Measurements from ENCODE around the gene PI4KA. TPM values are rescaled to one million over a fixed set of nuclear protein-coding genes. Genes with fewer than 3 reads are reported as not detected.

The PI4KA gene
- total RNA-seq, 1 donor from 2014 or later, result 150 TPM

DNA sequence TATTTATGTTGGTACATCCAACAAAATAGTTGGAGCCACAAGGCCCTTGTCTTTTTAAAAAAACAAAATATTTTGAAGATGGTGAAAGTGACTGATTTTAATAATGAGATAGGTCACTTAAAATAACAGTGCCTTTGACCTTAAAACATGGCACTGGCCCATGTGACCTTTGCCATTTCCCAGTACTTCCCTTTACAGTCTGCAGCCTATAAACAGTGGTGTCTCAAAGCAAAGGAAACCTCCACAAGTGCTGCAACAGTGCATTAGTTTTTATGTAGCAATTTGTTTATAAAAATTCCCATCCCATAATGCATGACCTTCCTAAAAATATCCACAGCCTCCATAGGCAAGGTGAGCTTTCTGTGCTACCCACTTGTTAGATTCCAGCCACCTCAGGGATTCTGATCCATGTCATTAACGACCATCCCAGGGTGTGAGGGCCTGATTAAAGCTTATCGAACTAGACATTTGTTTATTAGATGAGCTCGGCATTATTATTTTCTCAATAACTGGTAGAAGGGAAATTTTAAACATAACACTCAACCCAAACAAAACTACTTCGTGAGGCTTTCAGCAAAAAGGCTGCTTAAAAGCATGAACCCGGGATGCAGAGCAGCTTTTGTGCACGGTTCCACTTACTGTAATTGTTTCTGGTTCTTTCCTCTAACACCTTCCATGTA, 30.6 kb upstream of the PI4KA start:
- Histone ChIP-seq H3K4me1 (no peaks in the 10 kb centered on the region), H3K27ac (no peak overlapping the region), H3K27me3 (no peaks in the 10 kb centered on the region), H3K36me3 (peaks cover 26 to 36% of the 10 kb centered on the region in 2 donors), H3K9me3 (no peaks in the 10 kb centered on the region), H3K4me3 (no peak overlapping the region)
- intact Hi-C loops (cut with DNase I), result no loop called here
- no peak for DNase-seq (ENCODE audit: low spot score in 2 of 2)
- TF ChIP-seq, protein P1, sequence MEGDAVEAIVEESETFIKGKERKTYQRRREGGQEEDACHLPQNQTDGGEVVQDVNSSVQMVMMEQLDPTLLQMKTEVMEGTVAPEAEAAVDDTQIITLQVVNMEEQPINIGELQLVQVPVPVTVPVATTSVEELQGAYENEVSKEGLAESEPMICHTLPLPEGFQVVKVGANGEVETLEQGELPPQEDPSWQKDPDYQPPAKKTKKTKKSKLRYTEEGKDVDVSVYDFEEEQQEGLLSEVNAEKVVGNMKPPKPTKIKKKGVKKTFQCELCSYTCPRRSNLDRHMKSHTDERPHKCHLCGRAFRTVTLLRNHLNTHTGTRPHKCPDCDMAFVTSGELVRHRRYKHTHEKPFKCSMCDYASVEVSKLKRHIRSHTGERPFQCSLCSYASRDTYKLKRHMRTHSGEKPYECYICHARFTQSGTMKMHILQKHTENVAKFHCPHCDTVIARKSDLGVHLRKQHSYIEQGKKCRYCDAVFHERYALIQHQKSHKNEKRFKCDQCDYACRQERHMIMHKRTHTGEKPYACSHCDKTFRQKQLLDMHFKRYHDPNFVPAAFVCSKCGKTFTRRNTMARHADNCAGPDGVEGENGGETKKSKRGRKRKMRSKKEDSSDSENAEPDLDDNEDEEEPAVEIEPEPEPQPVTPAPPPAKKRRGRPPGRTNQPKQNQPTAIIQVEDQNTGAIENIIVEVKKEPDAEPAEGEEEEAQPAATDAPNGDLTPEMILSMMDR (IDR thresholded peaks at IDR 0.05), result no peak

DNA sequence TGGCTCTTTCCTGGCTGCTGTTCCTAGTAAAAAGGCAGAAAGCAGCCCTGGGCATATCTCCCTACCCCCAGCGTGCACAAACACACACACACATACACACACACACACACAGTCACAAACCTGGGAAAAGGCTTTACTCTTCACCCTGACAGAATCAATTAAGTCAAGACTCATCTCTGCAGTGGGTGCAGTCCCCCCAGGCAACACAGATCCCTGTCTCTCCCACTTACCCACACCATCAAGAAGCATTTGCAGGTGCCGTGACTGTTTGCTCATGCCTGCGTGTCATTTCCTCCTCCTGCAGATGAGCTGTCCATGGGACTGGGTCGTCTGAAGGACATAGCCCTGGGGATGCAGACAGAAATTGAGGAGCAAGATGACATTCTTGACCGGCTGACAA, 28.8 kb upstream of the PI4KA start:
- Histone ChIP-seq H3K27ac (no peak overlapping the region), H3K4me3 (no peak overlapping the region), H3K9me3 (no peaks in the 10 kb centered on the region), H3K4me1 (no peaks in the 10 kb centered on the region), H3K27me3 (no peaks in the 10 kb centered on the region), H3K36me3 (peaks cover 36 to 54% of the 10 kb centered on the region in 2 donors)
- TF ChIP-seq, protein P1 (IDR thresholded peaks at IDR 0.05), result no peak
- intact Hi-C loops (cut with DNase I), result no loop called here
- no peak for DNase-seq (ENCODE audit: low spot score in 2 of 2)

DNA sequence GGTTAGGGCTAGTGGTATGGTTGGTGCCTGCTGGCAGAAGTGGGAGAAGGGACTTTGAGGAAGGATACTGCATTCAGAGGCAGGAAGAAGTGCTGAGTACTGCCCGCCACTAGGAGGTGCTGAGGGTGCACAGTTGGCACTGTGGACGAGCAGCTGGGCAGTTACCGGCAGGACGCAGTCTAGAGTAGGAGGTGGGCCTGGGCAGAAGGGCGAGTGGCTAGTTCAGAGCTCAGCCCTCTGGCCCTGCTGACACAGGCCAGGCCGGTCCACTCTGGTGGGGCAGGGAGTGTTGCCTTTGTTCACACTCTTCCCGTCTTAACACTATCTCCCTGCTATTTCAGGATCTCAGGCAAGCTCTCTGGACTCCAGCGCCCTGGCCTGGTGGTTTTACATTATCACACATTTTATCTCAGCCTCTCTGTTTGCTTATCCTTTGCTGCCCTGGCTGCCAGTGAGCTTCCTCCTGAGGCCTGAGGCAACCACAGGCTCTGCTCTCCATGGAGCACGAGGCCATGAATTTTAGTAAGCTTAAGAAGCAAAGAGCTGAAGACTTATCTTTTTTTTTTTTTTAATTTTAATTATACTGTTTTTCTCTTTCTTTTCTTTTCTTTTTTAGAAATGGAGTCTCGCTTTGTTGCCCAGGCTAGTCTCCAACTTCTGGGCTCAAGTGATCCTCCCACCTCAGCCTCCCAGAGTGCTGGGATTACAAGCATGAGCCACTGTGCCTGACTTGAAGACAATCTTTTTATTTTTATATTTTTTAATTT, 27.1 kb upstream of the PI4KA start:
- Histone ChIP-seq H3K36me3 (peaks cover 52 to 69% of the 10 kb centered on the region in 2 donors), H3K27me3 (no peaks in the 10 kb centered on the region), H3K4me1 (no peaks in the 10 kb centered on the region), H3K4me3 (no peak overlapping the region), H3K9me3 (no peaks in the 10 kb centered on the region), H3K27ac (peak overlapping the region; percentile 54 to 67)
- intact Hi-C loops (cut with DNase I), result loop anchor here (2.0 kb wide), 1 partner anchor 31 kb away; the partner anchor contains the start of gene CRKL
- peak; percentile 13 to 84 for DNase-seq (ENCODE audit: low spot score in 2 of 2)
- TF ChIP-seq, protein P1 (IDR thresholded peaks at IDR 0.05), result peak; percentile 72 to 81 (median 72)

DNA sequence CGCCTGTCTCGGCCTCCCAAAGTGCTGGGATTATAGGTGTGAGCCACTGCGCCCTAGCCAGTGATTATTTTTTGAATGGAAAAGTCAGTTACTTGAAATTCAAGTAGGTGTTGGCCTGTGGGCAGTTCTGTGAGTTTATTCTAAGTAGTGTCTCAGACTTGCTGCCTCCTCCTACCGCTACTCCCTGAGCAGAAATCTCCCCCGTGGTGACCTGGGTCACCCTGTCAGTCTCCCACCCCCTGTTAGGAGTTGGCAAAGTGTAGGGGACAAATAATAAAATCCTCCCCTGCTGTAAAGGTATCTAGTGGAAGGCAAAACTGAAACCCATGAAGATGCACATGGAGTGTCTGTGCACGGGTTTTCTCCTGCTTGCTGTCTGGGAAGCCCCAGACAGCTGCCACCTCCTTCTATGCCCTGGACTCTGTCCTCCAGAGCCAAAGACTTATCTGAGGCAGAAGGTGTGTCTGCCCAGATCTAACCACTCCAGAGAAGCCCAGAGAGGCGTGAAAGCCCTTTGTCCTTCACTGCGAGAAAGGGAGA, 26.5 kb upstream of the PI4KA start:
- Histone ChIP-seq H3K9me3 (no peaks in the 10 kb centered on the region), H3K4me1 (no peaks in the 10 kb centered on the region), H3K27me3 (no peaks in the 10 kb centered on the region), H3K4me3 (no peak overlapping the region), H3K36me3 (peaks cover 54 to 67% of the 10 kb centered on the region in 2 donors), H3K27ac (peak overlapping the region; percentile 54 to 67)
- TF ChIP-seq, protein P1 (IDR thresholded peaks at IDR 0.05), result no peak
- DNase-seq (ENCODE audit: low spot score in 2 of 2), result no peak
- intact Hi-C loops (cut with DNase I), result loop anchor here (2.0 kb wide), 1 partner anchor 32 kb away; the partner anchor contains the start of gene CRKL

DNA sequence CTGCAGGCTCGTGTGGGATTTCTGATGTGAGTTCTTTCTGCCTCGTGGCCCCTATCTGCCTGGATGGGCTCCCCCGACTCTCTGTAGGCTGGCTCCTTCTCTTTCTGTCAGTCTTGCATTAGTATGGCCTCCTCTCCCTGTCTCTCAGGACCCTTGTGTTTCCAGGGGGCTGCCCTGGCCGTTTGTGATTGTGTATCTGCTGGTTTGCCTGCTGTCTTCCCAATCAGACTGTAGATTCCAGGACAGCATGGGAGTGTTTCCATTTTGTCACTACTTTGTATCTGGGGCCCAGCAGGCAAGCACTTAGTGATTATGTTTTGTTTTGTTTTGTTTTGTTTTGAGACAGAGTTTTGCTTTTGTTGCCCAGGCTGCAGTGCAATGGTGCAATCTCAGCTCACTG, 25.8 kb upstream of the PI4KA start:
- H3K4me1 ChIP-seq, result no peaks in the 10 kb centered on the region
- peaks cover 48 to 61% of the 10 kb centered on the region in 2 donors for H3K36me3 ChIP-seq
- H3K27me3 ChIP-seq, result no peaks in the 10 kb centered on the region
- no peak overlapping the region for H3K27ac ChIP-seq
- intact Hi-C loops (cut with DNase I), result loop anchor here (2.0 kb wide), 1 partner anchor 32 kb away; the partner anchor contains the start of gene CRKL
- H3K9me3 ChIP-seq, result no peaks in the 10 kb centered on the region
- DNase-seq (ENCODE audit: low spot score in 2 of 2), result no peak
- H3K4me3 ChIP-seq, result no peak overlapping the region
- TF ChIP-seq, protein P1 (IDR thresholded peaks at IDR 0.05), result no peak
